GM18502 (cell line): ENCODE data around the gene OR6X1.
"Not testable (repeated sequence)": the region's sequence is repeated elsewhere in the genome, so short reads cannot be mapped to it uniquely, and the experiment has no call there.

Experiments
- ATAC-seq: cut with Tn5 transposase; IDR thresholded peaks from one replicate; pipeline ENCODE4 v1.9.1; 2021; ENCODE audit warnings: mild to moderate bottlenecking; ENCODE audit not compliant: unreplicated experiment, poor library complexity

Gene OR6X1

DNA sequence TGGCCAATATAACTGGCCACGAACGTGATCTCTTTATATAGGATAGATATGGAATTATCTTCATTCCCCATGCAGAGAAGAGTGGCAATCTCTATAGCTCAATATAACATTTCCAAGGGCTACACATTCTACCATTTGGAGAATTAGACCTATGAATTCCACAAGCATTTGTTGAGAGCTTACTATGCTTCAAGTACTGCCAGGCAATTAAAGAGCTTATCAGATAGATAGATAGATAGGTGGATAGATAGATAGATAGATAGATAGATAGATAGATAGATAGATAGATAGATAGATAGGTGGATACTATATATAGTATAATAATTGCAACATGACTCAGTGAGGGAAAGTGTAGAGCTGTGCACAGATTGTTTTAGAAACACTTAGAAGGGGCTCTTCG lies 1.5 kb upstream of the OR6X1 start:
- no peak for ATAC-seq

DNA sequence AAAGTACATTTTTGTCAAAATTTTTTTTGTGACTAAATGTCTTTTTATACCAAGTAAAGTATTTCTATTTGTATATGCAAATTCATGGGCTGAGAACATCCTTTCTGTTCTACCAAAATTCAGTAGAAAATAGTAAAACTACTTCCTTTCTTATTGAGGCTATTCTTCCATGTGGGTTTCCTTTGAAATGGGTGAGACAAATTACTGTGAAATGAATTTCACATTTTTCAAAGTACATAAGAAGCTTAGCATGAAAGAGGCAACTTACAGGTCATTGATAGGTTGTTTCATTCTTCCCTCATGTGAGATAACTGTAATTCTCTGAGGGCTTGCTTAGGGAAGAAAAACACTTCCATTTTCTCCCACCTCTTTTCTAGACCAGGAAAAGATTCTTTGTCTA lies 1.0 kb upstream of the OR6X1 start:
- no peak for ATAC-seq

DNA sequence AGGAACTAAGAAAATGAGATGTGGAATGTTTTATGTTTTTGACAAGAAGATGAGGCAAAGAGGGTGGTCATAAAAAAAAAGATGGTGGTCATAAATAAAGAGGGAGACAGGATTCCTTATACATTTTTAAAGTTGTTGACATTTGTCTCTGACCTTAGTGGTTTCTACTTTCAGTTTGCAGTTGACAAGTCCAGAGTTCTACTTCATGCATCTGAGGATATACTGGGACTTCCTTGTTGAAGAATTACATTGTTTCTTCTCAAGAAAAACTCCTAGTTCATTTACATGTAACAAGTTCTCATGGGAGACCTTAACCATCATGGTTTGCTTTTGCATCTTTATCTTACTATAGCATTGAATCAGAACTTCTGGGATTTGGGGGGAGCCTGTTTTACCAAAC lies 1.2 kb downstream of the OR6X1 start:
- ATAC-seq, result peak; percentile 50

DNA sequence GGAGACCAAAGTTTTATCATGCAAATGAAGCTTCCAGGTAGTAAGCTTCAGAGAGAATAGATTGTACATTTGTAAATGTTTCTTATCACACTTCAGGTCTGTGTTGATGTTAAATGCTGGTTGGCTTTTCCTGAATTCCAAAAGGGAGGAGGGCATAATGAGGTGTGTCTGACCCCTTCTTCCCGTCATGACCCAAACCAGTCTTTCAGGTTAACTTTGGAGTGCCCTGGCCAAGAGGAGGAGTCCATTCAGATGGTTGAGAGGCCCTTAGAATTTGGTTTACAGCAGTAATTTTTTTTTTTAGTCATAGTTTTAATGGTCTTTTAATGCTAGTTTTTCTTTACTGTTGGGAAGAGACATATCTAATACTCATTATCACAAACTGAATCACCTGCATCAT lies 2.5 kb downstream of the OR6X1 start:
- ATAC-seq, result no peak

DNA sequence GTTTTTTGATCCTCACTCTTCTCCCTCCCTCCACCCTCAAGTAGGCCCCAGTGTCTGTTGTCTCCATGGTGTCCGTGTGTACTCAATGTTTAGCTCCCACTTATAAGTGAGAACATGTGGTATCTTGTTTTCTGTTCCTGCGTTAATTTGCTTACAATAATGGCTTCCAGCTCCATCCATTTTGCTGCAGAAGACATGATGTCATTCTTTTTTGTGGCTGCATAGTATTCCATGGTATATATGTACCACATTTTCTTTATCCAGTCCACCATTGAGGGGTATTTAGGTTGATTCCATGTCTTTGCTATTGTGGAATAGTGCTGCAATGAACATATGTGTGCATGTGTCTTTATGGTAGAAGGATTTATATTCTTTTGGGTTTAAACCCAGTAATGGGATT lies 6.0 kb downstream of the OR6X1 start:
- not testable (repeated sequence) for ATAC-seq

DNA sequence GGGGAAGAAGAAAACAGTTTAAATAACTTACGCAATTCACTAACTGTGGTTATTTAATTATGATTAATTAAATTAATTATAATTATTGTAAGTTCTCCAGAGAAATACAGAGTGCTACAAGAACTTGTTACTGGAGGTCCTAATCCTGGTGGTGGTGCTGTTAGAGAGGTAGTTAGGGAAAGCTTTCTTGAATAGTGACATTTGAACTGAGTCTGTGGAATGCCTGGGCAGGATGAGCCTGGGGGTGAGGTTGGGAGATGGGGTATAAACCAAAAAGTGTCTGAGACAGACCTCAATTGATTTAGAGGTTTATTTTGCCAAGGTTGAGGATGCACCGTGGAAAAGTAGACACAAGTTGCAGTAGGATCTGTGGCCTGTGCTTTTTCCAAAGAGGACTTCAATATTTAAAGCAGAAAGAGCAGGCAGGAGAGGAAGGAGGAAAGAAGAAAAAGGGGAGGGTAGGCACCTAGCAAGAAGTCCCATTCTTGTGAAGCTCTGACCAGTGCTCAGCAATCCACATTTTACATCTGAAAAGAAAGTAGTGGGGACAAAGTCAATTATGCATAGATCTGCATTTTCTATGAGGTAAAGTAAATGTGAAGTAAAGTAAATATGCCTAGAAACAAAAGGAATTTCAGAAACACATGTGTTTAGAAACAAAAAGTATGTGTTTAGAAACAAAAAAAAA lies 8.4 kb downstream of the OR6X1 start:
- no peak for ATAC-seq

DNA sequence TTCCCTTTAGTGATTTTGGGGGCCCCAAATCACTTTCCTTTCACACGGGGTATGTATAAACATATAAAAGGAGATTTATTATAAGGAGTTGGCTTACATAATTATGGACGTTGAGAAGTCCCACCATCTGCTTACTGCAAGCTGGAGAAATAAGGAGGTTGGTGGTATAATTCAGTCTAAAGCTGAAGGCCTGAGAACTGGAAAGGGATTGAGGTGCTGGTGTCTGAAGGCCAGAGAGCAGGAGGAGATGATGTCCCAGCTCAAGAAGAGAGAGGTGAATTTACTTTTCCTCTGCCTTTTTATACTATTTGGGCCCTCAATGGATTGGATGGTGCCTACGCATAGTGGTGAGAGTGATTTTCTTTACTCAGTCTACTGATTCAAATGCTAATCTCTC lies 11.6 kb downstream of the OR6X1 start:
- ATAC-seq, result no peak

DNA sequence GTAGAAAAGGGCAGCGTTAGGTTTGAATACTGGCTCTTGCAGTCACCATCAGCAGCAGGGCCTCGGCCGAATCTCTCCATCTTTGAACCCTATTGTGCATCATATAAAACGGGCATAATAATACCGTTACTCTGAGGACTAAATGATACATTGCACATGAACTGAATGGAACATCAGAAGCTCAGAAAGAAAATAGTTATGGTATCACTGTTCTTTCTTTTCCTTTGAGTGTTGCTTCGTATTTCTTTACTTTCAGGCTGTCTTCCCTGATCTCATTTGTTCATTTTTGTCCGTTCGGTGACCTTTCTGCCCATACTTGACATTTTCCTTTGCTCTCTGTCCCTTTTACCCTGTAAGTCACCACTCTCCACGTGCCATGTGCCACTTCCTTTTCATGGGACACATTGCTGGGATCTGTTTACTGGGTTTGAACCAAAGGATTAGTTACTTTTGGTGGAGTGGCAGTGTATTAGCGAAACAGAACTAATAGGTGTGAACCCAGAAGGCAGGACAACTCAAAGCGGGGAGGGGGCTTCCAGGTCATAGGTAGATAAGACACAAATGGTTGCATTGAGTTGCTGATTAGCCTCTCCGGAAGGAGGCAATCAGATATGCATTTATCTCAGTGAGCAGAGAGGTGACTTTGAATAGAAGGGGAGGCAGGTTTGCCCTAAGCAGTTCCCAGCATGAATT lies 12.1 kb downstream of the OR6X1 start:
- ATAC-seq, result peak; percentile 4

DNA sequence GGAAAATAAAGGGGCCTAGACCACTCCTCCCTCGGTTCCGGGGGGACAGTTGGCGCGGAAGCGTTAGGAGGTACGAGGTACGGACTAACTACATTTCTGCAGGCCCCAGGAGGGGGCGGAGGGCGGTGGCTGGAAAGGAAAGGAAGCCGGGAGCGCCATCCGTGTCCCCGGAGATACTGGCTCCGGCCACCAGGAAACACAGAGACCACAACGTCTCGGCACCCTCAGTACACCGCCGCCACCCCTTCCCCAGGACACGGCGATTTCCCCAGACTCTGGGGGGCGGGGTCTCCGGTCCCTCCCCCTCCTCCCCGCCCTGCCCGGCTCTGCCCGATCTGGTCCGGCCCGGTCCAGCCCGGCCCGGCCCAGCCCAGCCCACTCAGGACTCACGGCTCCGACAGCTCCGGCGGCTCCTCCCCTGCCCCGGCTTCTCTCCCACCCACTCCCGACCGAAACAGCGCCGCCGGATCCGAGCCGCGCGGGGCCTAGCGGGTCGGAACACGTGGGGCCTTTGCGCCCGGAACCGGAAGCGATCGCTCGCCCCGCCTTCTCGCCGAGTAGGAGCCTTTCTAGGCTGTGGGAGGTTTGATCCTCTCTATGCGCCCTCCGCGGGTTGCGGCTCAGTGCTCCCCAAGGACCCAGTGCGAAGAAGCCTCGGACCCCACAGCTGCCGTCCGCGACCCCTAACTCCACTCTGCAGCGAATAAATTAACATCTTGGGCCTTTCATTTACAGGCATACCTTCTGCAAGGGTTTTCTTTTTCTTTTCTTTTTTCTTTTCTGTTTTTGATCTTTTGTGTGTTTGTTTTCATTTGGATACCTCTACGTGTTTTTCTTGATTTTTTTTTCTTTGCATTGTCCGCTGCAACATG lies 12.9 kb downstream of the OR6X1 start, which contains the start of gene ZNF202:
Gene ZNF202 (minus strand): TSS at position 502 of the 872 bp plus-strand sequence. CDS start 10,772 bp downstream, outside the sequence.
- ATAC-seq, result peak; percentile 99

DNA sequence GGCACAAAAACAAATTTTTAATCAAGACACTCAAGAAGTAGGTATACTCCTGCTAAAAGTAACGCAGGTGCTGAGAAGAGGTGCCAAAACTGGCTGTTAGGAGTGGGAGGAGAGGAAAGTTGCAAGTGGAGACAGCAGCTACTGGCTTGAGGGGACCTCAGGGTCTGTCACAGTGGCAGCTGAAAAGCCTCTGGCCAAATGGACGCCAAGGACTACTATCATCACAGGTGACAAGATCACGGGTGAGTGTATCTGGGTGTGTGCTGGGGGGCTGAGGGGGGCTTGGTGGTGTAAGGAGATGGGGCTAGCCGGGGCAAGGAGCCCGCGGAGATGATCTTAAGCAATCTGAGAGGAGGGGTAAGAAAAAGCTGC lies 13.5 kb downstream of the OR6X1 start:
- ATAC-seq, result no peak

DNA sequence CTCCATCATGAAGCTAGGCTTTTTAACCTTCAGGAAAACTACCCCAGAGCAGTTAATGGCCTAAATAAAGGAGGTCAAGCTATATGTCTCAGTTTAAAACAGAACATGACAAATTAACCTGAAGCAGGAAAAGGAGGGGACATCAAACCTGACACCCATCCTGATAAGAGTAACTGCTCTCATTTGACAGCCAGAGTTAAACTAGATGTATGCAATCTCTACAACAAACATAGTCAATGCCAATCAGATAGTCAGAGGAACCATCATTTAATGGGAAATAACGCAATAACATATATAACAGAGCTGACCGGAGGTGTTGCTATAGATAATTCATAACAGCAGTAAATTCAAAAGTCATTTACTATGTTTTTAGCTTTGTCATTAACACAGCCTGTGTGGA lies 15.9 kb downstream of the OR6X1 start:
- no peak for ATAC-seq

DNA sequence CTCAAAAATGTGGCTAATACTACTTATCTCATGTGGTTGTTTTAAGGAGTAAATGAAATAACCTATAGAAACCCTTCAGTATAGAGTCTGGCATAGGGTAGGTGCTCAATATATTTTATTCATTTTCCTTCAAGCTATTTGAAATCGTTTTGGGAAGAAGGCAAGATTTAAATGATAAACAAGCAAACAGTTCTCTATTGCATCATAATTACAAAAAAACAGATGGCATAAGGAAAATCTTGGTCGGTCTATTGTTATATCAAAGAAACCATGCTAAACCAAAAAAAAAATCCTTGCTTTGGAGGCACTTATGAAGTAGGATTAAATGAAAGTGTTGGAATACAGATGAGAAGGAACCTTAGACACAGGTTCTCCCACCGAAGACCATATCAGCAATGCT lies 17.5 kb downstream of the OR6X1 start:
- no peak for ATAC-seq

DNA sequence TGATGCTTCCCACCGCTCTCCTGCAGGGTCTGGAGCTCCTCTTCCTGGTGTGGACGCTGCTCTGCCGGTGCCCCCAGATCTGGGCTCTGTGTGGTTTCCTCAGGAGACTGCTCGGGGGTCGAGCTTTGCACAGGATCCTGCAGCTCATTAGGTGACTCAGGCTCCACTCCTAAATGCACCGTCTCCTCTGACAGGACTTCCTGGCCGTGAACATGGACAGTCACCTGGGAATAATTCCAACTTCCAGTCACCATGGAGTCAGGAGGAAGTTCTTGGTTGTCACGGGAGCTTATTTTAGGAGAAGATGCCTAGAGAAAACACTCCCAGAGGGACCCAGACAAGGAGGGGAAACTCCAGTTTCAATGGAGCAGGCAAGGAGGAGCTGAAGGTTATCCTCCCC lies 24.7 kb downstream of the OR6X1 start:
- no peak for ATAC-seq

DNA sequence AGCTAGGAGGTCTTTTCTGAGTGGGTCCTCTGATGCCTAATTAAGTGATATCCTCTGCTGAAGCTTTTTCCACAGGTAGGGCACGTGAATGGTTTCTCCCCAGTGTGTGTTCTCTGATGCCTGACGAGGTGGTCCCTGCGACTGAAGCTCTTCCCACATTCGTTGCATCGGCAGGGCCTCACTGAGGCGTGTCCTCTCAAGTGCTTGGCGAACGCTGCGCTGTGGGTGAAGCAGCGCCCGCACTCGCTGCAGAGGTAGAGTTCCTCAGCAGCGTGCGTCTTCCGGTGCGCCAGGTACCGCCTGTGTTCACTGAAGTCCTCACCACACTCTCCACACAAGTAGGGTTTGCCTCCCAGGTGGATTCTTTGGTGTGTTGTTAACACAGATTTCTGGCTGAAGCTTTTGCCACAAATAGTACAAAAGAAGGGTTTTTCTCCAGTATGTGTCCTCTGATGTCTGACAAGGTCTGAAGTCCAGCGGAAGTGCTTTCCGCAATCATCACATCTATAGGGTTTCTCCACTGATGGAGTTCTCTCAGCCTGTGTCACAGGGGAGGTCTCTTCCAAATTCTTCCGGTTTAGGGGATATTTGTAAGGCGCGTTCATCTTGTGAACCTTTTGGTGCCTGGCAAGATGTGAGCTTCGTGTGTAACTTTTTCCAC lies 28.2 kb downstream of the OR6X1 start:
- ATAC-seq, result no peak

DNA sequence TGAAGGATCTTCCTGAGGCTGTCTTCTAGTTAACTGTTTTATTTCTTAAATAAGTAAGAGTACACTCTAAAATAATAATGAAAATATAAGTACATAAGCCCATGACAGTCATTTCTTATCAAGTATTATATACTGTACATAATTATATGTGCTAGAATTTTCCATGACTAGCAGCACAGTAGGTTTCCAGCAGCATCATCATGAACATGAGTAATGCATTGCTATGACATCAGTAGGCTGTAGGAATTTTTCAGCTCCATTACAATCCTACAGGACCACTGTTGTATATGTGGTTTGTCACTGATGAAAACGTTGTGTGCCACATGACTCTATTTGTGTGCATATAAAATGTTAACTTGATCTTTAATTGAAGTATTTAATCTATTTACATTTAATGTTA lies 34.9 kb downstream of the OR6X1 start:
- ATAC-seq, result no peak

DNA sequence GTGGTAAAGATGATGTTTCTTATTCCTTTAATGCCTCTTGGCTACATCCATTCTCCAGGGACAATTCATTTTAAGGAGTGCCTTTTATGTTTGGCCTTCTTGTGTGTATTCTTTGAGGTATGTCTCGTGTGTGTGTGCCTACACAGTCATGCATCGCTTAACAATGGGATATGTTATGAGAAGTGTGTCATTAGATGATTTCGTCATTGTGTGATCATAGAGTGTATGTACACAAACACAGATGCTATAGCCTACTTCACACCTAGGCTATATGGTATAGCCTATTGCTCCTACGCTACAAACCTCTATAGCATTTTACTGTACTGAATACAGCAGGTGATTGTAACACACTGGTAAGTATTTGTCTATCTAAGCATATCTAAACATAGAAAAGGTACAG lies 35.8 kb downstream of the OR6X1 start:
- no peak for ATAC-seq

DNA sequence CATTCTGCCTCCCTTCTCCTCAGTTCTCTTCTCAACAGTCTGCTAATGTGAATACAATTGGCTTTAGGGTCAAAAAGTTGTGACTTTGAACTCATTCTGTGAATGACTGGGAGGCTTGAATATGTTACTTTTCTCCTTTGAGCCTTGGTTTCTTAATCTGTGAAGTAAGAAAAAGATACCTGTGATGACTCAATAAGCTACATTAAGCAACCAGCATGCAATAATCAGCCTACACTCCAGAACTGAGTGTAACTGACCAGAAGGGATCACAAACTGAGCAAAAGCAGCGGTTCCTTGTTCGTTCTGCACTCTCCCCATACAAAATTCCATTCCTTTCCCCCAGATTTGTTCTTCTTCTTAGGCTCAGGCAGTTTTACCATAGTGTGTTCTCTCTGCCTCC lies 36.3 kb downstream of the OR6X1 start:
- no peak for ATAC-seq

DNA sequence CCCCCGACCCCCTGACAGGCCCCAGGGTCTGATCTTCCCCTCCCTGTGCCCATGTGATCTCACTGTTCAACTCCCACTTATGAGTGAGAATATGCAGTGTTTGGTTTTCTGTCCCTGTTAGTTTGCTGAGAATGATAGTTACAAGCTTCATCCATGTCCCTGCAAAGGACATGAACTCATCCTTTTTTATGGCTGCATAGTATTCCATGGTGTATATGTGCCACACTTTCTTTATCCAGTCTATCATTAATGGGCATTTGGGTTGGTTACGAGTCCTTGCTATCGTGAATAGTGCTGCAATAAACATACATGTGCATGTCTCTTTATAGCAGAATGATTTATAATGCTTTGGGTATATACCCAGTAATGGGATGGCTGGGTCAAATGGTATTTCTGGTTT lies 41.7 kb downstream of the OR6X1 start:
- ATAC-seq, result not testable (repeated sequence)

DNA sequence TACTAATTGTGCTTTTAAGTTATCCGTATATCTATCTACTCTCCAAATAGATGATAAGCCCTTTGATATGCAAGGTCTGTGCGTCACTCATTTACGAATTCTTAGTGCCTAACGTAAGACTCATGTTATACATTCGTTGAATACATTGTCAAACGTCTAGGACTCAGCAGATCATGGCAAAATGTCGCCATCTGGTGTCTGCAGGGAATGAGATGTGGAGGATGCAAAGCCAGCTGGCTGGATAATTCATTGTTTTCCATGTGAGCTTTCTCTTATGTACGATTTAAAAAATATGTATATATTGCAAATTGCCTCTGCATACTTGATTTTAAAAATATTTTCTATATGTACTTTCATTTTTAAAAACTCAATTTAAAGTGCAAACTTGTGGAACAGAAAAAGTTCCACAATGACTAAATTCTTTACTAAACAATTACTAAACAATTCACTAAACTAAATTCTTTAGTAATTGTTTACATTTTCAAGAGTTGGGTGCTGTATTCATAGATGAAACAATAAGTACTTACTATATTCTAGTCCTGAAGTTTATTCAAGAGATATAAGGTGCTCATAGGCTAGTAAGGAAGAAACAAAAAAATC lies 46.6 kb downstream of the OR6X1 start:
- ATAC-seq, result peak; percentile 57

DNA sequence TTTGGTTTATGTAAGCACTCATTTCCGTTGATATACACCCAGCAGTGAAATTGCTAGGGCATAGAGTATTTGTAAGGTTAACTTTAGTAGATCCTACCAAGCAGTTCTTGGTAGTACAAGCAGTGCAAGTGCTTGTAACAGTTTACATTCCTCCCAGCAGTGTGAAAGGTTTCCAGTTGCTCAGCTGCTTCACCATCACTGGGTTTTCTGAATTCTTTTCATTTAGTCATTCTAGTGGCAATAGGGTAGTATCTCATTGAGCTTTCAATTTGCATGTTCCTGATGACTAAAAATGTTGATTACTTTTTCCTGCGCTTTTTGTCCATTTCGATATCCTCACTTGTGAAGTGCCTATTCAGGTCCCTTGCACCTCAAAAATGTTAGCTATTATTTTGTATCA lies 47.1 kb downstream of the OR6X1 start:
- no peak for ATAC-seq
